Kidney epithelial cell (primary cell): ENCODE measurements around the gene JUND. TPM values are rescaled to one million over a fixed set of nuclear protein-coding genes. Genes with fewer than 3 reads are reported as not detected.

ENCODE experiments used
- DNase-seq: peaks from one replicate; pipeline ENCODE4 v3.0.0-alpha.2; 2010; ENCODE audit warnings: low read depth
- H3K27me3 ChIP-seq: 2 replicates; pipeline ENCODE4 v1.6.0; 2011; ENCODE audit warnings: low read length; ENCODE audit not compliant: control insufficient read depth, insufficient read depth
- H3K36me3 ChIP-seq: 2 replicates; pipeline ENCODE4 v1.5.1; 2011; ENCODE audit warnings: low read length; ENCODE audit not compliant: control insufficient read depth, insufficient read depth
- H3K4me3 ChIP-seq: 2 replicates; pipeline ENCODE4 v1.5.1; 2011; ENCODE audit warnings: low read depth, mild to moderate bottlenecking, control low read depth, low read length
- total RNA-seq: library from RNA; depleted of rRNA; stranded (reverse); fragments of >200 nt; gene quantifications from 2 replicates; pipeline ENCODE4 v1.2.3, GENCODE V29; 2015
- TF ChIP-seq, protein P1 (sequence below): IDR thresholded peaks from 2 replicates; pipeline ENCODE4 v1.5.1; 2011; ENCODE audit warnings: mild to moderate bottlenecking, moderate library complexity, low read length, control low read depth, inconsistent platforms; ENCODE audit not compliant: insufficient read depth, poor library complexity, severe bottlenecking

The JUND gene
- total RNA-seq, 1 donor from 2014 or later: 262 TPM

DNA sequence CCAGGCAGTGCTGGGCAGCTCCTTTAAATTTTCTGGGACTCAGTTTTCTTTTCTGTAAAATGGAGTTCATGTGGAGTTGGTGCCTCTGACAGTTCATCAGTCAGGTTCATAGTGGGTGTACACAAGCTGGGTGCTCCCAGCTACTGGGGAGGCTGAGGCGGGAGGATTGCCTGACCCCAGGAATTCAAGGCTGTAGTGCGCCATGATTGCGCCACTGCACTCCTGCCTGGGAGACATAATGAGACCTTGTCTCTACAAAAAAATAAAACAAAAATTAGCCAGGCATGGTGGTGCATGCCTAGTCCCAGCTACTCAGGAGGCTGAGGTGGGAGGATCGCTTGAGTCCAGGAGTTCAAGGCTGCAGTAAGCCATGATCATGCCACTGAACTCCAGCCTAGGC is 28.3 kb downstream of the JUND start:
- no peak for DNase-seq
- no peaks in the 10 kb centered on the region for H3K36me3 ChIP-seq
- TF ChIP-seq, protein P1, sequence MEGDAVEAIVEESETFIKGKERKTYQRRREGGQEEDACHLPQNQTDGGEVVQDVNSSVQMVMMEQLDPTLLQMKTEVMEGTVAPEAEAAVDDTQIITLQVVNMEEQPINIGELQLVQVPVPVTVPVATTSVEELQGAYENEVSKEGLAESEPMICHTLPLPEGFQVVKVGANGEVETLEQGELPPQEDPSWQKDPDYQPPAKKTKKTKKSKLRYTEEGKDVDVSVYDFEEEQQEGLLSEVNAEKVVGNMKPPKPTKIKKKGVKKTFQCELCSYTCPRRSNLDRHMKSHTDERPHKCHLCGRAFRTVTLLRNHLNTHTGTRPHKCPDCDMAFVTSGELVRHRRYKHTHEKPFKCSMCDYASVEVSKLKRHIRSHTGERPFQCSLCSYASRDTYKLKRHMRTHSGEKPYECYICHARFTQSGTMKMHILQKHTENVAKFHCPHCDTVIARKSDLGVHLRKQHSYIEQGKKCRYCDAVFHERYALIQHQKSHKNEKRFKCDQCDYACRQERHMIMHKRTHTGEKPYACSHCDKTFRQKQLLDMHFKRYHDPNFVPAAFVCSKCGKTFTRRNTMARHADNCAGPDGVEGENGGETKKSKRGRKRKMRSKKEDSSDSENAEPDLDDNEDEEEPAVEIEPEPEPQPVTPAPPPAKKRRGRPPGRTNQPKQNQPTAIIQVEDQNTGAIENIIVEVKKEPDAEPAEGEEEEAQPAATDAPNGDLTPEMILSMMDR: no peak

GRCh38 chr19:18252370-18252717 is 29.1 kb downstream of the JUND start:
- DNase-seq: no peak
- H3K4me3 ChIP-seq: no peak overlapping the region
- no peaks in the 10 kb centered on the region for H3K36me3 ChIP-seq
- TF ChIP-seq, protein P1: no peak
- H3K27me3 ChIP-seq: peaks cover 20% of the 10 kb centered on the region

More for the DNA sequence above, 28.3 kb downstream of the JUND start:
- Histone ChIP-seq H3K27me3 (peaks cover 17% of the 10 kb centered on the region), H3K4me3 (no peak overlapping the region)

DNA sequence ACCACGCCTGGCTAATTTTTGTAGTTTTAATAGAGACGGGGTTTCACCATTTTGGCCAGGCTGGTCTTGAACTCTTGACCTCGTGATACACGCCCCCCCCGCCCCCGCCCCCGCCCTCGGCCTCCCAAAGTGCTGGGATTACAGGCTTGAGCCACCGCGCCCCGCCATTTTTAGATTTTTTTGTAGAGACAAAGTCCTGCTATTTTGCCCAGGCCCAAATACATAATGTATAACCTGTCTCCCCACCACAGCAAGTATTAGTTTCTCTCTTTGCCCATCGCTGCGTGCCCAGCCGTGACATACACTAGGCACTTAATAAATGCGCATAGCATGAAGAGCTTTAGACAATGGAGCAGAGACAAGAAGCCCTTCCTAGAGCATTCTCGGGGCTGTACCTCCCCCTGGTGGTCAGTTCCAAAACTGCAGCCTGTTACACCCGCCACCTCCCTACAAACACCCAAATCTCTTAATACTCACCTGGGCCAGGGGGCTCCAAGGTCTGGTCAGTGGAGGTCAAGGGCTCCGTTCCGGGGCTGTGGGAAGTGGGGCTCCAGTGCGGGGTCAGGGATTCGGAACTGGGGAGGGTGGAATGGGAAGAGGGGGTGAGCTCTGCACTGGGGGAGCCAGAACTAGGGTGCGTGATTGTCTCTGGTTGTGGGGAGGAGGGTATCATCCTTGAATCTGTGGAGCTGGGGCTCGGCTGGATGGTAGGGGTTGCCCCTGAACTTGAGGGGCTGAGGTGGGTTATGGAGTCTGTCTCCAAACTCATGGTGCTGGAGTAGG is 29.6 kb downstream of the JUND start:
- Histone ChIP-seq H3K36me3 (no peaks in the 10 kb centered on the region), H3K4me3 (no peak overlapping the region), H3K27me3 (peaks cover 22% of the 10 kb centered on the region)
- TF ChIP-seq, protein P1: peak; percentile 93
- DNase-seq: no peak

DNA sequence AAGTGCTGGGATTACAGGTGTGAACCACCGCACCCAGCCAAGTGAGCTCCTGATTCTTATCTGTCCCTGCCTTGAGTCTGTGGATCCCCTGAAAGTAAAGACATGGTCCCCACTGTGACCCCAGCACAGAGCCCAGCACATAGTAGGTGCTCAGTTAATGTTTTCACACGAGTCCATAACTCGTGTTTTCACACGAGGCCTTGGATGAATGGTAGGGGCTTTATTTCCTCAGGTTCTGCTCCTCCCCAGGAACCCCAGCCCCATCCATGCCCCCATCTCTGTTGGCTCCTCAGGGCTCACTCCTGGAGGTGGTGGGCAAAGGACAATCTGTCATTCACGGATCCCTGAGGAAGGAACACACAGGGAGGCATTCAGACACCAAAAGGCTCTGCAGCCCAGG is 31.6 kb downstream of the JUND start:
- H3K4me3 ChIP-seq: no peak overlapping the region
- H3K27me3 ChIP-seq: peaks cover 14% of the 10 kb centered on the region
- TF ChIP-seq, protein P1: no peak
- H3K36me3 ChIP-seq: no peaks in the 10 kb centered on the region
- DNase-seq: no peak

DNA sequence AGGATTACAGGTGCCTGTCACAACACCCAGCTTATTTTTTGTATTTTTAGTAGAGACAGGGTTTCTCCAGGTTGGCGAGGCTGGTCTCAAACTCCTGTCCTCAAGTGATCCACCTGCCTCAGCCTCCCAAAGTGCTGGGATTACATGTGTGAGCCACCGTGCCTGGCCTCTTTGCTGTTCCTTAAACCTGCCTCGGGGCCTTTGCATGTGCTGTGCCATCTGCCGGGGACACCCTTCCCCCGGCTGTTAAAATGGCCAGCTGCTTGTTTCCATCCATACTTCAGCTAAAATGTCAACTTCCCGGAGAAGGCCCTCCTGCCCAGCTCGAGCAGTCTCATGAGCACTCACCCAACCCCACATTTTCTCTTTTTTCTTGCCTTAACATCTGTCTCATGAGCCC is 36.1 kb downstream of the JUND start:
- no peak for DNase-seq
- H3K36me3 ChIP-seq: no peaks in the 10 kb centered on the region
- H3K4me3 ChIP-seq: no peak overlapping the region
- peaks cover 5% of the 10 kb centered on the region for H3K27me3 ChIP-seq
- TF ChIP-seq, protein P1: no peak

- TF ChIP-seq, protein P1: no peak
- H3K36me3 ChIP-seq: no peaks in the 10 kb centered on the region
- DNase-seq: no peak
These were observed 42.1 kb downstream of the JUND start for GRCh38 chr19:18239303-18239702.

More at GRCh38 chr19:18239303-18239702, 42.1 kb downstream of the JUND start:
- Histone ChIP-seq H3K4me3 (no peak overlapping the region), H3K27me3 (no peaks in the 10 kb centered on the region)
